CD4-positive, alpha-beta T cell (primary cell): ENCODE data around the gene PTPN7. TPM values are rescaled to one million over a fixed set of nuclear protein-coding genes. Genes with fewer than 3 reads are reported as not detected.

Experiments used
- ATAC-seq: fragments of 200-7000 bp; cut with Tn5 transposase; one replicate; pipeline ENCODE4 v1.10.0; 2022; ENCODE audit warnings: mild to moderate bottlenecking; ENCODE audit not compliant: poor library complexity
- CTCF ChIA-PET: fragments of 350-600 bp; sonication (Branson Sonifier 250); formaldehyde crosslinking; loops from one replicate; lab custom pipeline; 2021; ENCODE audit warnings: antibody characterized with exemption, inconsistent platforms; lab: Charles Lee
- POLR2A ChIA-PET: fragments of 350-600 bp; sonication (Branson Sonifier 250); formaldehyde crosslinking; loops from one replicate; lab custom pipeline; 2021; ENCODE audit warnings: antibody characterized with exemption, inconsistent platforms; lab: Charles Lee
- DNase-seq, 14 experiments: peaks; one replicate each; pipeline ENCODE4 v3.0.0-alpha.2; 2013 to 2020; ENCODE audit warnings: mixed read lengths in 2 of 14
- H3K27ac ChIP-seq, 2 donors: one replicate each; pipeline versions ENCODE4 v1.5.1 to v1.7.0; 2013; ENCODE audit warnings: low read length in 2 of 2, low read depth in 1 of 2, mild to moderate bottlenecking in 1 of 2
- H3K27me3 ChIP-seq, 2 experiments: 1 replicate in 1 of 2; 2 replicates in 1 of 2; pipeline versions ENCODE4 v1.6.1 to v1.7.0; 2013; ENCODE audit warnings: low read length in 2 of 2, control low read depth in 1 of 2, mild to moderate bottlenecking in 1 of 2, moderate library complexity in 1 of 2; ENCODE audit not compliant: insufficient read depth in 2 of 2, control insufficient read depth in 1 of 2
- H3K36me3 ChIP-seq: one replicate; pipeline ENCODE4 v1.6.1; 2013; ENCODE audit warnings: low read length, control low read depth; ENCODE audit not compliant: insufficient read depth
- H3K4me1 ChIP-seq: one replicate; pipeline ENCODE4 v1.6.1; 2013; ENCODE audit warnings: low read length, control low read depth; ENCODE audit not compliant: insufficient read depth
- H3K4me3 ChIP-seq: one replicate; pipeline ENCODE4 v1.5.1; 2013; ENCODE audit warnings: mild to moderate bottlenecking, low read length, moderate library complexity
- H3K9me3 ChIP-seq, 2 experiments: 1 replicate in 1 of 2; 2 replicates in 1 of 2; pipeline versions ENCODE4 v1.6.1 to v1.7.0; 2013; ENCODE audit warnings: low read length in 2 of 2, mild to moderate bottlenecking in 2 of 2, control low read depth in 1 of 2, moderate library complexity in 1 of 2; ENCODE audit not compliant: control insufficient read depth in 1 of 2, insufficient read depth in 1 of 2
- H3K27ac Mint-ChIP-seq: one replicate; pipeline ENCODE4 v1.8.0; 2020; ENCODE audit warnings: mixed read lengths
- H3K27me3 Mint-ChIP-seq: one replicate; pipeline ENCODE4 v1.8.0; 2021; ENCODE audit warnings: mixed read lengths
- H3K36me3 Mint-ChIP-seq: one replicate; pipeline ENCODE4 v1.8.0; 2021; ENCODE audit warnings: low read depth, mixed read lengths
- H3K4me1 Mint-ChIP-seq: one replicate; pipeline ENCODE4 v1.8.0; 2021; ENCODE audit warnings: low read depth, mixed read lengths
- H3K4me3 Mint-ChIP-seq: one replicate; pipeline ENCODE4 v1.8.0; 2020; ENCODE audit warnings: mild to moderate bottlenecking, mixed read lengths
- H3K9me3 Mint-ChIP-seq: one replicate; pipeline ENCODE4 v1.8.0; 2020; ENCODE audit warnings: mixed read lengths
- intact Hi-C, 2 experiments: fragments of 100-400 bp; cut with DNase I in 1 of 2; cut with micrococcal nuclease in 1 of 2; formaldehyde crosslinking; loops; one replicate each; pipeline versions ENCODE4 v1.15.1 to v1.9.0; 2023 to 2025; cut with DNase I, micrococcal nuclease
- total RNA-seq, 174 experiments: library from RNA in 2 of 174; stranded (reverse) in 2 of 174; gene quantifications; one replicate each; pipeline ENCODE4 v1.2.3 and lab custom pipeline; 2021 to 2026
- TF ChIP-seq, protein P1 (sequence below): fragments of 200-600 bp; IDR thresholded peaks from one replicate; pipeline ENCODE4 v1.8.0; 2022; ENCODE audit warnings: antibody characterized with exemption, mild to moderate bottlenecking

The PTPN7 gene
- total RNA-seq, 2 experiments from 2014 or later = 144 to 145 TPM

DNA sequence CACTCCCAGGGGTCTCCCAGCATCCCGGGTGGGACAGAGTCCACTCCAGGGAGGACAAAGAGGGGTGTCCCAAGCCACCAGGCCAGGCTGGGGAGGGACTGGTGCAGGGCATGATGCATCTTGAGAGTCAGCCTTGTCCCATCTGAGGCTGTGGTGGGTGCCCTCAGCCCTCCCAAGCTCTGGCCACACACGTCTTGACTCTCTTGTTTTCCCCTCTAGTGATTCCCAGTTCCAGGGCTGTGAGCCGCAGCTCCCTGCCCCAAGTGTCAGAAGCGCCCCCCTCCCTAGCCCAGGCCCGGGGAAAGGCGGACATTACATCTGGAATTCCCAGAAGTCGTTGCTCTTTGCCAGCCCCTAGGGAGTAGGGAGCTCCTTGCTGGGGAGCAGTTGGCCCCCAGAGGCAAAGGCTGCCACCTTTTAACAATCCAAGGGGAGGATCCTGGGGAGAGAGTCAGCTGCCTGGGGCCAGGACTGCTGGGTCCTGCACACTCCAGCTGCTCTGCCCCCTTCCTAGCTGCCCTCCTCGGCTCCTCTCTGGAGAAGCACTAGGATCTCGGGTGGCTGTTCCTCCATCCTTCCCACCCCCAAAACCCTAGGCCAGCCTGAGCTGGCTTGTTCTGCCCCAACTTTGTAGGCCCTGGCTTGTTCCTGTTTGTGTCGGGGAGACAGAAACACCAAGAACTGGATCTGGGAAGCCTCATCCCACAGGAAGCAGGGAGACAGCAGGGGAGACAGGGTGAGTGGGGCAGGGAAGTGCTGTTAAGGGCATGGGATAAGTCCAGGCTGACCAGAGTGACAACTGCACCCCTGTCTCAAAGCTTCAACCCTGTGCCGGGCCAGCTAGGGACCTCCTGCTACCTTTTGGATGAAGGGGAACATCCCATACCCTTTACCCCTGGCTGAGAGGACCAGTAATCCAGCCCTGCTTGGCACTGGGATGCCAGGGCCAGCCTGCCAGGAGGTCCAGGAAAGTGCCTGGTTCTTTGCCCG, 3.2 kb upstream of the PTPN7 start:
- H3K27ac ChIP-seq = peak overlapping the region in 1 of 2 donors; percentile 18
- Mint-ChIP-seq H3K27me3 (no peaks in the 10 kb centered on the region), H3K36me3 (peaks cover 20% of the 10 kb centered on the region), H3K9me3 (no peaks in the 10 kb centered on the region), H3K4me1 (peaks cover 79% of the 10 kb centered on the region), H3K27ac (peak overlapping the region; percentile 99), H3K4me3 (peak overlapping the region; percentile 68)
- POLR2A ChIA-PET = interaction anchor here (1.0 to 4.9 kb wide), 3 partner anchors 9 to 178 kb away, joined by 3 to 66 read pairs (median 8); partner anchors contain the start of genes ARL8A and UBE2T
- CTCF ChIA-PET = interaction anchor here (0.5 to 4.5 kb wide), 2 partner anchors 8 to 1174 kb away, joined by 3 to 22 read pairs; no protein-coding TSS in a partner anchor
- no peak for ATAC-seq
- peaks cover 81% of the 10 kb centered on the region for H3K4me1 ChIP-seq
- peak in 3 of 14 experiments; percentile 12 to 36 (median 22) for DNase-seq
- intact Hi-C loops = no loop called here
- H3K36me3 ChIP-seq = peaks cover 1% of the 10 kb centered on the region
- TF ChIP-seq, protein P1, sequence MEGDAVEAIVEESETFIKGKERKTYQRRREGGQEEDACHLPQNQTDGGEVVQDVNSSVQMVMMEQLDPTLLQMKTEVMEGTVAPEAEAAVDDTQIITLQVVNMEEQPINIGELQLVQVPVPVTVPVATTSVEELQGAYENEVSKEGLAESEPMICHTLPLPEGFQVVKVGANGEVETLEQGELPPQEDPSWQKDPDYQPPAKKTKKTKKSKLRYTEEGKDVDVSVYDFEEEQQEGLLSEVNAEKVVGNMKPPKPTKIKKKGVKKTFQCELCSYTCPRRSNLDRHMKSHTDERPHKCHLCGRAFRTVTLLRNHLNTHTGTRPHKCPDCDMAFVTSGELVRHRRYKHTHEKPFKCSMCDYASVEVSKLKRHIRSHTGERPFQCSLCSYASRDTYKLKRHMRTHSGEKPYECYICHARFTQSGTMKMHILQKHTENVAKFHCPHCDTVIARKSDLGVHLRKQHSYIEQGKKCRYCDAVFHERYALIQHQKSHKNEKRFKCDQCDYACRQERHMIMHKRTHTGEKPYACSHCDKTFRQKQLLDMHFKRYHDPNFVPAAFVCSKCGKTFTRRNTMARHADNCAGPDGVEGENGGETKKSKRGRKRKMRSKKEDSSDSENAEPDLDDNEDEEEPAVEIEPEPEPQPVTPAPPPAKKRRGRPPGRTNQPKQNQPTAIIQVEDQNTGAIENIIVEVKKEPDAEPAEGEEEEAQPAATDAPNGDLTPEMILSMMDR = no peak
- peak overlapping the region; percentile 89 for H3K4me3 ChIP-seq
- no peaks in the 10 kb centered on the region for H3K27me3 ChIP-seq
- H3K9me3 ChIP-seq = no peaks in the 10 kb centered on the region

DNA sequence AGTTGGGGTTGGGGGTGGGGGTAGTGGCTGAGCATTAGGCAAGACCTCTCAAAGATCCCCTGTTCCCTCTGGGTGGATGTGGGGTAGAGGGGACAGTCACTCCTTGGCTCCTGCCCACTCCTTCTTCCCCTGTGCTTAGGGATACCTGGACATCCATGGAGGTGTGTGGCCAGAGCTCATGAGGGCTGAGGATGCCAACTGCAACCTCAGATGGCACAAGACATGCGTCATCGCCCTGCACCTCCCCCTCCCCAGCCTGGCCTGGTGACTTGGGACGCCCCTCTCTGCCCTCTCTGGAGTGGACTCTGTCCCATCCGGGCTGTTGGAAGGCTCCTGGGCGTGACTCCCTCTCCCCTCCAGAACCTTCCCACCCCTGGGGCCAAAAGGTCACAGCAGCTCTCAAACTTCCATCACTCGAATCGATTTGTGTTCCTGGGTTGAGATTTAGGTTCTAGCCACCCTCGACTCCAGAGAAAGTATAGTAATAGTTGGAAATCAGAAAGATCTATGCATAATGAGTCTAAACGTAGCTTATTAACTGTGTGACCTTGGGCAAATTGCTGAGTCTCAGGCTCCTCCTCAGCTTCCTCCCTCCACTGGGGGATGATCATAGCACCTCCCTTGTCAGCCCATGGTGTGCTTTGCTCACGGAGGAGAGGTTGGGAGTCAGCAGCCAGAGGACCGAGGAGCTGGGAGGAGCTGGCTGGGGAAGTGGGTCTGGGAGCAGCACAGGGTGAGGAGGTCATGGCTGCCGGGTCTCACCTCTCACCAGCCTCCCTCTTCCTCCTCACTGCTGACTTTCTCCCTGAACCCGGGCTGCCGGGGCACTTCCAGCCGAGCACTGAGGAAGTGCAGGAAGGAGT, 2.2 kb upstream of the PTPN7 start:
- H3K4me3 ChIP-seq = peak overlapping the region; percentile 89
- Mint-ChIP-seq H3K9me3 (no peaks in the 10 kb centered on the region), H3K27ac (peak overlapping the region; percentile 99), H3K27me3 (no peaks in the 10 kb centered on the region), H3K4me1 (peaks cover 89% of the 10 kb centered on the region), H3K36me3 (peaks cover 27% of the 10 kb centered on the region), H3K4me3 (peak overlapping the region; percentile 99)
- ChIA-PET CTCF (interaction anchor here (0.5 to 4.5 kb wide), 4 partner anchors 7 to 1175 kb away, joined by 3 to 22 read pairs (median 6); no protein-coding TSS in a partner anchor), POLR2A (interaction anchor here (0.6 to 4.9 kb wide), 7 partner anchors 8 to 1141 kb away, joined by 3 to 66 read pairs (median 7); partner anchors contain the start of genes ARL8A, PPP1R12B and UBE2T)
- intact Hi-C loops = no loop called here
- peaks cover 91% of the 10 kb centered on the region for H3K4me1 ChIP-seq
- TF ChIP-seq, protein P1 = no peak
- peak overlapping the region; percentile 55 to 97 for H3K27ac ChIP-seq
- H3K9me3 ChIP-seq = no peaks in the 10 kb centered on the region
- H3K36me3 ChIP-seq = peaks cover 8% of the 10 kb centered on the region
- no peaks in the 10 kb centered on the region for H3K27me3 ChIP-seq
- DNase-seq = peak in 4 of 14 experiments; percentile 48 to 67 (median 60)
- no peak for ATAC-seq

DNA sequence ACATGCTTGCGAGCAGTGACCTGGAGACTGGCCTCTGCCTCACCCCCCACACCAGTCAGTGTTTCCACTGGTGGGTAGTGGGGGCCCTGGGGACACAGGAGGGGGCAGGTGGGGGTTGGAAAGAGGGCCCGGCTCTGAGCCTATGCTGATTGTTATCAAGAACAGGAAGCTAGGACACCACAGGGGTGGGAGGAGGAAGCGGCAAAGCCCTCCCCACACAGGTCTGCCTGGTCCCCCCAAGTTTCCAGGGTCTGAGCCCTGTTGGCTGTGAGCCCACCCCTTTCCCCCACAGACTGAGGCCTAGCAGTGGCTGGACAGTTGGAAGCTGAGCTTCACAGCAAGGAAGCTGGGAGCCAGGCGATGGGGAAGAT, 1.6 kb upstream of the PTPN7 start:
- no peaks in the 10 kb centered on the region for H3K27me3 Mint-ChIP-seq
- peaks cover 93% of the 10 kb centered on the region for H3K4me1 Mint-ChIP-seq
- Histone ChIP-seq H3K36me3 (peaks cover 14% of the 10 kb centered on the region), H3K27me3 (no peaks in the 10 kb centered on the region), H3K27ac (peak overlapping the region; percentile 94 to 97), H3K4me3 (peak overlapping the region; percentile 89), H3K4me1 (peaks cover 96% of the 10 kb centered on the region), H3K9me3 (no peaks in the 10 kb centered on the region)
- ChIA-PET CTCF (interaction anchor here (0.8 to 3.2 kb wide), 2 partner anchors 9 to 31 kb away, joined by 3 to 8 read pairs; no protein-coding TSS in a partner anchor), POLR2A (interaction anchor here (0.8 to 4.9 kb wide), 5 partner anchors 8 to 1140 kb away, joined by 3 to 66 read pairs (median 7); partner anchors contain the start of genes ARL8A and PPP1R12B)
- intact Hi-C loops = no loop called here
- DNase-seq (peak in 6 of 14 experiments; percentile 29 to 77 (median 45)), ATAC-seq (no peak)
- peak overlapping the region; percentile 99 for H3K4me3 Mint-ChIP-seq
- peak overlapping the region; percentile 99 for H3K27ac Mint-ChIP-seq
- peaks cover 33% of the 10 kb centered on the region for H3K36me3 Mint-ChIP-seq
- H3K9me3 Mint-ChIP-seq = no peaks in the 10 kb centered on the region
- TF ChIP-seq, protein P1 = no peak
